ENCODE results near the gene RAB30.

Gene RAB30

GRCh38 chr11:83041126-83041525 lies 30.6 kb downstream of the RAB30 start:
- DNase-seq (ENCODE audit: low read depth in 3 of 3, low spot score in 1 of 3) = no peak

GRCh38 chr11:83039566-83039965 lies 32.1 kb downstream of the RAB30 start:
- no peak for DNase-seq (ENCODE audit: low read depth in 3 of 3, low spot score in 1 of 3)

- DNase-seq (ENCODE audit: low read depth in 3 of 3, low spot score in 1 of 3) = no peak
Observed at GRCh38 chr11:83037877-83038276, 33.8 kb downstream of the RAB30 start.

- DNase-seq (ENCODE audit: low read depth in 3 of 3, low spot score in 1 of 3) = no peak
Observed at GRCh38 chr11:83036701-83037100, 35.0 kb downstream of the RAB30 start.

GRCh38 chr11:83035070-83035854 lies 36.4 kb downstream of the RAB30 start:
- no peak for DNase-seq (ENCODE audit: low read depth in 3 of 3, low spot score in 1 of 3)

- DNase-seq (ENCODE audit: low read depth in 3 of 3, low spot score in 1 of 3) = no peak
Observed at GRCh38 chr11:83034673-83035014, 37.1 kb downstream of the RAB30 start.

- no peak for DNase-seq (ENCODE audit: low read depth in 3 of 3, low spot score in 1 of 3)
Observed at GRCh38 chr11:83033972-83034672, 37.6 kb downstream of the RAB30 start.

- DNase-seq (ENCODE audit: low read depth in 3 of 3, low spot score in 1 of 3) = no peak
Observed at GRCh38 chr11:83033371-83033770, 38.3 kb downstream of the RAB30 start.

- no peak for DNase-seq (ENCODE audit: low read depth in 3 of 3, low spot score in 1 of 3)
Observed at GRCh38 chr11:83031127-83031526, 40.6 kb downstream of the RAB30 start.

GRCh38 chr11:83027794-83028193 lies 43.9 kb downstream of the RAB30 start:
- no peak for DNase-seq (ENCODE audit: low read depth in 3 of 3, low spot score in 1 of 3)

- no peak for DNase-seq (ENCODE audit: low read depth in 3 of 3, low spot score in 1 of 3)
Observed at GRCh38 chr11:83027289-83027688, 44.4 kb downstream of the RAB30 start.

- no peak for DNase-seq (ENCODE audit: low read depth in 3 of 3, low spot score in 1 of 3)
Observed at GRCh38 chr11:83026229-83026628, 45.5 kb downstream of the RAB30 start.

- no peak for DNase-seq (ENCODE audit: low read depth in 3 of 3, low spot score in 1 of 3)
Observed at GRCh38 chr11:83025267-83025704, 46.4 kb downstream of the RAB30 start.

- DNase-seq (ENCODE audit: low read depth in 3 of 3, low spot score in 1 of 3) = no peak
Observed at GRCh38 chr11:83024270-83024854, 47.3 kb downstream of the RAB30 start.

- DNase-seq (ENCODE audit: low read depth in 3 of 3, low spot score in 1 of 3) = no peak
Observed at GRCh38 chr11:83023410-83023809, 48.3 kb downstream of the RAB30 start.

- DNase-seq (ENCODE audit: low read depth in 3 of 3, low spot score in 1 of 3) = no peak
Observed at GRCh38 chr11:83021780-83022125, 49.9 kb downstream of the RAB30 start.

- no peak for DNase-seq (ENCODE audit: low read depth in 3 of 3, low spot score in 1 of 3)
Observed at GRCh38 chr11:83020942-83021779, 50.5 kb downstream of the RAB30 start.

- DNase-seq (ENCODE audit: low read depth in 3 of 3, low spot score in 1 of 3) = no peak
Observed at GRCh38 chr11:83019888-83020579, 51.7 kb downstream of the RAB30 start.

GRCh38 chr11:83014951-83015350 lies 56.7 kb downstream of the RAB30 start:
- DNase-seq (ENCODE audit: low read depth in 3 of 3, low spot score in 1 of 3) = no peak

- DNase-seq (ENCODE audit: low read depth in 3 of 3, low spot score in 1 of 3) = no peak
Observed at GRCh38 chr11:83012168-83013067, 59.3 kb downstream of the RAB30 start.

All from stimulated activated CD4-positive, alpha-beta T cell treated with anti-CD3 and anti-CD28 coated beads, TNF-alpha, amount 100 ng/mL, for 1 hour (primary cell).